OCI-LY3 (cell line): Measurements from ENCODE around the gene ZNF77.

Experiments used
- H2AFZ ChIP-seq: fragments of 200-600, 300-600 bp; shearing (Covaris generic); 2 replicates; pipeline ENCODE4 v1.6.0; 2014; ENCODE audit warnings: antibody characterized with exemption, low read depth, low read length
- H3K27ac ChIP-seq: fragments of 200-600, 300-600 bp; sonication (generic); 2 replicates; pipeline ENCODE4 v1.5.1; 2014; ENCODE audit warnings: mild to moderate bottlenecking, low read length, moderate library complexity, mixed read lengths
- H3K27me3 ChIP-seq: fragments of 200-600, 300-600 bp; sonication (generic); 2 replicates; pipeline ENCODE4 v1.6.1; 2014; ENCODE audit warnings: low read depth, low read length, mixed read lengths
- H3K36me3 ChIP-seq: fragments of 200-600, 300-600 bp; sonication (generic); replicated peaks from 2 replicates; pipeline ENCODE3; 2014; ENCODE audit warnings: low read depth, low read length, mixed read lengths
- H3K4me1 ChIP-seq: fragments of 300-600, 200-600 bp; sonication (generic); 2 replicates; pipeline ENCODE4 v1.6.1; 2014; ENCODE audit warnings: low read length, mixed read lengths
- H3K4me2 ChIP-seq: fragments of 200-600, 300-600 bp; sonication (generic); 2 replicates; pipeline ENCODE4 v1.6.1; 2014; ENCODE audit warnings: low read length, mixed read lengths
- H3K4me3 ChIP-seq: fragments of 300-600, 200-600 bp; sonication (generic); 2 replicates; pipeline ENCODE4 v1.5.1; 2014; ENCODE audit warnings: antibody characterized with exemption, mild to moderate bottlenecking, low read length, moderate library complexity
- H3K79me2 ChIP-seq: fragments of 300-600, 200-600 bp; shearing (Covaris generic); 2 replicates; pipeline ENCODE4 v1.6.1; 2014; ENCODE audit warnings: mild to moderate bottlenecking, low read length, mixed read lengths
- H3K9ac ChIP-seq: fragments of 300-600, 200-600 bp; shearing (Covaris generic); 2 replicates; pipeline ENCODE4 v1.6.0; 2014; ENCODE audit warnings: mild to moderate bottlenecking, low read length, moderate library complexity
- H3K9me3 ChIP-seq: fragments of 200-600, 300-600 bp; shearing (Covaris generic); 2 replicates; pipeline ENCODE4 v1.6.1; 2014; ENCODE audit warnings: low read length, mixed read lengths; ENCODE audit not compliant: insufficient read depth
- H4K20me1 ChIP-seq: fragments of 200-600, 300-600 bp; sonication (generic); 2 replicates; pipeline ENCODE4 v1.6.1; 2016; ENCODE audit warnings: low read length, mixed read lengths; ENCODE audit not compliant: insufficient read depth
- CTCF ChIP-seq: fragments of 200-600, 300-600 bp; sonication (generic); IDR thresholded peaks from 2 replicates; pipeline ENCODE4 v1.5.1; 2014; ENCODE audit warnings: antibody characterized with exemption, low read length, low read depth
- EZH2phosphoT487 ChIP-seq: fragments of 200-600 bp; shearing (Covaris generic); IDR thresholded peaks from 2 replicates; pipeline ENCODE4 v1.6.1; 2018; ENCODE audit warnings: antibody characterized with exemption, mixed run types, low read depth

ZNF77 gene

GRCh38 chr19:2952953-2953481 is 8.2 kb upstream of the ZNF77 start:
- no peak for TF ChIP-seq EZH2phosphoT487
- no peak for TF ChIP-seq CTCF
- Histone ChIP-seq H3K79me2 (peaks cover 17% of the 10 kb centered on the region), H3K4me3 (no peak overlapping the region), H3K9ac (no peak overlapping the region), H3K4me1 (peaks cover 6% of the 10 kb centered on the region), H3K36me3 (no peaks in the 10 kb centered on the region), H4K20me1 (no peaks in the 10 kb centered on the region), H3K4me2 (no peak overlapping the region), H3K27me3 (no peaks in the 10 kb centered on the region), H2AFZ (no peak overlapping the region), H3K9me3 (no peaks in the 10 kb centered on the region), H3K27ac (no peak overlapping the region)

GRCh38 chr19:2950286-2951124 is 5.7 kb upstream of the ZNF77 start:
- peaks cover 17% of the 10 kb centered on the region for H3K79me2 ChIP-seq

GRCh38 chr19:2949939-2950285 is 5.1 kb upstream of the ZNF77 start:
- Histone ChIP-seq H3K4me1 (peaks cover 6% of the 10 kb centered on the region), H3K36me3 (no peaks in the 10 kb centered on the region), H3K4me3 (peak overlapping the region; percentile 83), H3K79me2 (peaks cover 17% of the 10 kb centered on the region), H3K9me3 (no peaks in the 10 kb centered on the region), H3K9ac (peak overlapping the region; percentile 85), H3K27me3 (no peaks in the 10 kb centered on the region), H3K27ac (peak overlapping the region; percentile 68), H2AFZ (peak overlapping the region; percentile 31; the same call in 1 of the 2 replicates), H3K4me2 (peak overlapping the region; percentile 73), H4K20me1 (no peaks in the 10 kb centered on the region)
- TF ChIP-seq EZH2phosphoT487 (no peak), CTCF (no peak)

More at GRCh38 chr19:2950286-2951124, 5.7 kb upstream of the ZNF77 start:
- H3K9me3 ChIP-seq, result no peaks in the 10 kb centered on the region
- peak overlapping the region; percentile 87 for H3K4me2 ChIP-seq
- no peaks in the 10 kb centered on the region for H4K20me1 ChIP-seq
- H3K27ac ChIP-seq, result peak overlapping the region; percentile 68
- no peaks in the 10 kb centered on the region for H3K36me3 ChIP-seq
- H3K27me3 ChIP-seq, result no peaks in the 10 kb centered on the region
- TF ChIP-seq CTCF (no peak), EZH2phosphoT487 (no peak)
- H3K9ac ChIP-seq, result peak overlapping the region; percentile 85
- H3K4me1 ChIP-seq, result peaks cover 6% of the 10 kb centered on the region
- peak overlapping the region; percentile 72 for H2AFZ ChIP-seq
- peak overlapping the region; percentile 83 for H3K4me3 ChIP-seq

- no peaks in the 10 kb centered on the region for H3K36me3 ChIP-seq
- TF ChIP-seq CTCF (no peak), EZH2phosphoT487 (no peak)
- H2AFZ ChIP-seq, result peak overlapping the region; percentile 93
- no peaks in the 10 kb centered on the region for H4K20me1 ChIP-seq
- no peak overlapping the region; the same call in 1 of the 2 replicates for H3K27ac ChIP-seq
- peak overlapping the region; percentile 96 for H3K4me3 ChIP-seq
- H3K79me2 ChIP-seq, result peaks cover 23% of the 10 kb centered on the region
- H3K9ac ChIP-seq, result peak overlapping the region; percentile 79
- H3K9me3 ChIP-seq, result no peaks in the 10 kb centered on the region
- H3K4me2 ChIP-seq, result peak overlapping the region; percentile 57
- peaks cover 8% of the 10 kb centered on the region for H3K4me1 ChIP-seq
- no peaks in the 10 kb centered on the region for H3K27me3 ChIP-seq
These were observed 909 bp upstream of the ZNF77 start for GRCh38 chr19:2945575-2946184.
